Prostate gland (tissue), 2 donors: Measurements from ENCODE around the gene CDK5RAP2. TPM values are rescaled to one million over a fixed set of nuclear protein-coding genes. Genes with fewer than 3 reads are reported as not detected.

Experiments
- DNase-seq: peaks from one replicate; pipeline ENCODE4 v3.0.0-alpha.2; 2019; ENCODE audit warnings: low spot score
- H3K27ac ChIP-seq, 2 donors: fragments of 200-600 bp; sonication (generic); 2 replicates each; pipeline ENCODE4 v1.5.1; 2017 to 2019
- H3K27me3 ChIP-seq: fragments of 200-600 bp; sonication (generic); replicated peaks from 2 replicates; pipeline ENCODE4 v1.5.1; 2019; ENCODE audit not compliant: insufficient read depth
- H3K36me3 ChIP-seq, 2 donors: fragments of 200-600 bp; sonication (generic); 1 replicate in 1 of 2; 2 replicates in 1 of 2; pipeline versions ENCODE4 v1.5.1 to v1.8.1; 2017 to 2019
- H3K4me1 ChIP-seq: fragments of 200-600 bp; sonication (generic); replicated peaks from 2 replicates; pipeline ENCODE4 v1.5.1; 2019
- H3K4me3 ChIP-seq, 2 donors: fragments of 200-600 bp; sonication (generic); 2 replicates each; pipeline ENCODE4 v1.5.1; 2017 to 2019
- H3K9me3 ChIP-seq: fragments of 200-600 bp; sonication (generic); 2 replicates; pipeline ENCODE4 v1.5.1; 2017
- POLR2A ChIP-seq: fragments of 450-650 bp; IDR thresholded peaks from one replicate; pipeline ENCODE4 v1.6.1; 2016; ENCODE audit warnings: antibody characterized with exemption, mild to moderate bottlenecking
- POLR2AphosphoS5 ChIP-seq: sonication (generic); formaldehyde crosslinking; IDR thresholded peaks from one replicate; pipeline ENCODE4 v1.6.1; 2017; ENCODE audit warnings: antibody characterized with exemption
- WGBS: methylation state at CpG from one replicate; pipeline ENCODE4 v1.1.5; 2018; 5-methylcytosine and 5-hydroxymethylcytosine counted together
- intact Hi-C: fragments of 100-400 bp; cut with DNase I; formaldehyde crosslinking; loops from one replicate; pipeline ENCODE4 v1.14.2; 2022
- total RNA-seq, 2 donors: library from RNA; depleted of rRNA; stranded (reverse); fragments of >200 nt; gene quantifications; one replicate each; pipeline ENCODE4 v1.1.0, GENCODE V29; 2016
- TF ChIP-seq, protein P1 (sequence below), 4 experiments: fragments of 200-600 bp in 2 of 4; fragments of 450-650 bp in 2 of 4; sonication (generic) in 2 of 4; IDR thresholded peaks; 1 replicate in 3 of 4; 2 replicates in 1 of 4; pipeline ENCODE4 v1.5.1; 2016 to 2019; ENCODE audit warnings: antibody characterized with exemption in 4 of 4, mild to moderate bottlenecking in 2 of 4, moderate library complexity in 2 of 4

The CDK5RAP2 gene
- total RNA-seq, 2 donors from 2014 or later: 48.6 to 54.1 TPM

DNA sequence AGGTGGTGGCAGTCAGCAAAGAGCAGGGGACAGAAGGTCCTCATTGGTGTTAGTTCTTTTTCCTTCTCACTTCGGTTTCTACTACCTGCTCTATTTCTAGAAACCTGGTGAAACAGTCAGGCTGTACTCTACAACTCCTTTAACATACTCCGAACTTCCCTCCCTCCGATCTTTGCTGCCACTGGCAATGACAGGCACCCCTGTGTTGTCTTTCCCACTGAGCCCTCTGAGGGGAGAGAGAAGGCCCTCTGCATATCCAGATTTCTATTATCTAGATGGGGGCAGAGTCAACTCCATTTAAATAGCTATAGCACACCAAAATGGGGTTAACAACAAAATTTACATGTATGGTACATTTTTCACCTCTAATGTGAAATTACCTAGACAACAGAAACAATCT is 123.7 kb downstream of the CDK5RAP2 start:
- DNase-seq: no peak
- no peak overlapping the region for H3K27ac ChIP-seq
- no peaks in the 10 kb centered on the region for H3K36me3 ChIP-seq
- no peaks in the 10 kb centered on the region for H3K9me3 ChIP-seq
- no peaks in the 10 kb centered on the region for H3K27me3 ChIP-seq
- H3K4me1 ChIP-seq: no peaks in the 10 kb centered on the region
- intact Hi-C loops: no loop called here
- TF ChIP-seq, protein P1, sequence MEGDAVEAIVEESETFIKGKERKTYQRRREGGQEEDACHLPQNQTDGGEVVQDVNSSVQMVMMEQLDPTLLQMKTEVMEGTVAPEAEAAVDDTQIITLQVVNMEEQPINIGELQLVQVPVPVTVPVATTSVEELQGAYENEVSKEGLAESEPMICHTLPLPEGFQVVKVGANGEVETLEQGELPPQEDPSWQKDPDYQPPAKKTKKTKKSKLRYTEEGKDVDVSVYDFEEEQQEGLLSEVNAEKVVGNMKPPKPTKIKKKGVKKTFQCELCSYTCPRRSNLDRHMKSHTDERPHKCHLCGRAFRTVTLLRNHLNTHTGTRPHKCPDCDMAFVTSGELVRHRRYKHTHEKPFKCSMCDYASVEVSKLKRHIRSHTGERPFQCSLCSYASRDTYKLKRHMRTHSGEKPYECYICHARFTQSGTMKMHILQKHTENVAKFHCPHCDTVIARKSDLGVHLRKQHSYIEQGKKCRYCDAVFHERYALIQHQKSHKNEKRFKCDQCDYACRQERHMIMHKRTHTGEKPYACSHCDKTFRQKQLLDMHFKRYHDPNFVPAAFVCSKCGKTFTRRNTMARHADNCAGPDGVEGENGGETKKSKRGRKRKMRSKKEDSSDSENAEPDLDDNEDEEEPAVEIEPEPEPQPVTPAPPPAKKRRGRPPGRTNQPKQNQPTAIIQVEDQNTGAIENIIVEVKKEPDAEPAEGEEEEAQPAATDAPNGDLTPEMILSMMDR (IDR thresholded peaks at IDR 0.05): no peak
- TF ChIP-seq POLR2A (no peak), POLR2AphosphoS5 (no peak)
- 95% methylated on average over 3 of the region's 3 CpGs for WGBS
- H3K4me3 ChIP-seq: no peak overlapping the region

DNA sequence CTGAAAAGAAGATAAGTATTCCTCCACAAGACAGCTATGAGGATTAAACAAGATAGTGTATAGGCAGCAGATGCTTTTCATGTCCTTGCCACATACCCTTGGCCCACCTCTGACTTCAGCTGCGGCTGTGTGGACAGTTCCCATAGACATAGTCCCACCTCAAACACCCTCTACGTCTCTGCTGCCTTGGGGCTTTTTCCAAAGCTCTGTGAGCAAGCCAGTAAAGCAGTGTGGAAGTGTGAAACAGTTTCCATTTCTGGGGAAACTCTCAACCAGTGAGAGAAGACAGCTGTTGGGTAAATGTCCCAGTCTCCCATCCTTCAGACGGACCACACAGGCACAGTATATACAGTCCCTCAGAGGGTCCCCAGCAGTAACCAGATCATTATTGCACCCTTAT is 125.5 kb downstream of the CDK5RAP2 start:
- Histone ChIP-seq H3K4me1 (no peaks in the 10 kb centered on the region), H3K4me3 (no peak overlapping the region), H3K9me3 (no peaks in the 10 kb centered on the region), H3K27ac (no peak overlapping the region), H3K27me3 (no peaks in the 10 kb centered on the region), H3K36me3 (no peaks in the 10 kb centered on the region)
- TF ChIP-seq POLR2AphosphoS5 (no peak), POLR2A (no peak)
- TF ChIP-seq, protein P1 (IDR thresholded peaks at IDR 0.05): no peak
- intact Hi-C loops: no loop called here
- 58% methylated on average over 3 of the region's 3 CpGs for WGBS
- no peak for DNase-seq

DNA sequence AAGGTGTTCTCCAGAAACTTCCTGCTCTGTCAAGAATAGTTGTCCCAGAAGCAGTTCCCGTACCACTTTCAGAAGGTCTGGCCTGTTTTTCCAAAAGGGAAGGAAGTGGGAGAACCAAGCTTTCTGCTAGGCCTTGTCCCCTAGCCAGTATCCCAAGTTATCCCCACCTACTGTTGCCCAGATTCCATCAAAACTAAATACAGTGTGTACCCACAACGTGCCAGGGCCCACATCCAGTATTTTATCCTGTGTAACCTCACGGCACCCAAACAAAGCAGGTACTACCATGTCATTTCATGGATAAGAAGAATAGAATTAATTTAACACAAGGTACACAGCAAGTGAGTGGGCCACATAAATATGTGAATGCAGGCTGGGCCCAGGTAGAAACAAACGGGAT is 126.2 kb downstream of the CDK5RAP2 start:
- Histone ChIP-seq H3K4me3 (no peak overlapping the region), H3K36me3 (no peaks in the 10 kb centered on the region), H3K27ac (no peak overlapping the region), H3K4me1 (no peaks in the 10 kb centered on the region), H3K27me3 (no peaks in the 10 kb centered on the region), H3K9me3 (no peaks in the 10 kb centered on the region)
- TF ChIP-seq POLR2AphosphoS5 (no peak), POLR2A (no peak)
- TF ChIP-seq, protein P1 (IDR thresholded peaks at IDR 0.05): no peak
- 81% methylated on average over 4 of the region's 4 CpGs for WGBS
- DNase-seq: no peak
- intact Hi-C loops: no loop called here

DNA sequence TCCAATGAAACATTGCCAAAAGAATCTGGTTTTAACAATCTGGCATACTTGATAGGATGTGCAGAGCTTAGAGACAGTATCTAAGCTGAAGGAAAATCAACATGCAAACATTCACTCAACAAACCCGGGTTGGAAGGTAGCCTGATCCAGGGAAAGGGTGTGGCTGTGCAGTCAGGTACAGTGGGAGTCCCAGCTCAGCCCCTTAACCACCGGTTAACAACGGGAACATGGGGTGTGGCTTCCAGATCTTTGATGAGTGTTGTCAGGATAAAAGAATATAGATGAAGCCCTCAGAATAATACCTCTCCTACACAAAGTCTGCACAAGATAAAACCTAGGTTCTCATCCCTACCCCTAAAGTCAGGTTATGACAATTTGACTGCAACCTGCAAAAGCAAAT is 127.3 kb downstream of the CDK5RAP2 start:
- DNase-seq: no peak
- Histone ChIP-seq H3K9me3 (no peaks in the 10 kb centered on the region), H3K4me3 (no peak overlapping the region), H3K27ac (no peak overlapping the region), H3K36me3 (no peaks in the 10 kb centered on the region), H3K27me3 (no peaks in the 10 kb centered on the region), H3K4me1 (no peaks in the 10 kb centered on the region)
- 56% methylated on average over 3 of the region's 3 CpGs for WGBS
- TF ChIP-seq POLR2A: no peak
- no peak for TF ChIP-seq POLR2AphosphoS5
- TF ChIP-seq, protein P1 (IDR thresholded peaks at IDR 0.05): no peak
- intact Hi-C loops: no loop called here

DNA sequence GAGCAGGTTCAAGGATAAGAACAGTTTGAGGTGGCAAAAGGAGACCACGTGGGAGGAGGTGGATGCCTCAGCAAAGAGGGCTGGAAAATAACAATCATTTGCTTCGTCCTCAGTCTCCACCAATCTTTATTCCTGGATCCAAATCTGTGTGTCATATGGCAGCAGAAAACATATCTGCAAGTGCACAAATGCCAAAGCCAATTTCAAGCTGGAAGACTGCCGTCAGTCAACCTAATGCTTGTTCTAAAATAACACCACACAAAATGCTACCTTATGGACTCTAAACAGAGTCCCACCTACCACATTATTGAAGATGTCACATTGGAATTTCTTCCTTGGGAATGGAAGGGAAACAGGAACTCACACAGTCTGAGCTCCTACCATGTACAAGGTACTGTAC is 129.1 kb downstream of the CDK5RAP2 start:
- no peaks in the 10 kb centered on the region for H3K36me3 ChIP-seq
- H3K27me3 ChIP-seq: no peaks in the 10 kb centered on the region
- no peak overlapping the region for H3K27ac ChIP-seq
- TF ChIP-seq, protein P1 (IDR thresholded peaks at IDR 0.05): no peak
- TF ChIP-seq POLR2A (no peak), POLR2AphosphoS5 (no peak)
- WGBS: 94% methylated on average over 3 of the region's 3 CpGs
- no peak overlapping the region for H3K4me3 ChIP-seq
- intact Hi-C loops: no loop called here
- H3K4me1 ChIP-seq: no peaks in the 10 kb centered on the region
- DNase-seq: no peak
- H3K9me3 ChIP-seq: no peaks in the 10 kb centered on the region
